Upper lobe of left lung (tissue), 6 donors: Measurements from ENCODE around the gene ZNF609. TPM values are rescaled to one million over a fixed set of nuclear protein-coding genes. Genes with fewer than 3 reads are reported as not detected.

Experiments used
- ATAC-seq, 2 donors: fragments of 200-7000 bp; cut with Tn5 transposase; one replicate each; pipeline ENCODE4 v1.9.1; 2022; ENCODE audit warnings: mild to moderate bottlenecking in 2 of 2, moderate library complexity in 2 of 2; ENCODE audit not compliant: low FRiP score in 2 of 2
- DNase-seq, 2 donors: peaks; one replicate each; pipeline ENCODE4 v3.0.0-alpha.2; 2019 to 2020
- H3K27ac ChIP-seq, 4 donors: fragments of 200-600 bp; sonication (generic); one replicate each; pipeline ENCODE4 v1.5.1; 2016 to 2019
- H3K27me3 ChIP-seq, 4 donors: fragments of 200-600 bp; sonication (generic); one replicate each; pipeline ENCODE4 v1.5.1; 2017 to 2019
- H3K36me3 ChIP-seq, 4 donors: fragments of 200-600 bp; sonication (generic); one replicate each; pipeline ENCODE4 v1.5.1; 2016 to 2019
- H3K4me1 ChIP-seq, 4 donors: fragments of 200-600 bp; sonication (generic); one replicate each; pipeline ENCODE4 v1.5.1; 2018 to 2019
- H3K4me3 ChIP-seq, 4 donors: fragments of 200-600 bp; sonication (generic); one replicate each; pipeline ENCODE4 v1.5.1; 2017 to 2019; ENCODE audit warnings: mild to moderate bottlenecking in 2 of 4, moderate library complexity in 1 of 4
- H3K9me3 ChIP-seq, 4 donors: fragments of 200-600 bp; sonication (generic); one replicate each; pipeline ENCODE4 v1.5.1; 2018 to 2019
- CTCF ChIP-seq, 6 experiments: fragments of 450-650 bp in 4 of 6; fragments of 200-600 bp in 2 of 6; sonication (generic) in 2 of 6; IDR thresholded peaks; one replicate each; pipeline ENCODE4 v1.5.1; 2016 to 2019; ENCODE audit warnings: antibody characterized with exemption in 6 of 6
- EP300 ChIP-seq, 4 donors: sonication (generic); formaldehyde crosslinking; IDR thresholded peaks; one replicate each; pipeline ENCODE4 v1.5.1; 2017; ENCODE audit warnings: antibody characterized with exemption in 4 of 4, control low read depth in 2 of 4
- POLR2A ChIP-seq, 4 donors: fragments of 450-650 bp; IDR thresholded peaks; one replicate each; pipeline ENCODE4 v1.5.1; 2016 to 2017; ENCODE audit warnings: antibody characterized with exemption in 4 of 4, mild to moderate bottlenecking in 2 of 4
- POLR2AphosphoS5 ChIP-seq, 2 donors: sonication (generic); formaldehyde crosslinking; IDR thresholded peaks; one replicate each; pipeline ENCODE4 v1.5.1; 2017; ENCODE audit warnings: antibody characterized with exemption in 2 of 2
- WGBS, 2 donors: methylation state at CpG; one replicate each; pipeline ENCODE4 v1.1.5; 2017 to 2018; 5-methylcytosine and 5-hydroxymethylcytosine counted together
- total RNA-seq, 6 donors: library from RNA; depleted of rRNA in 4 of 6; stranded (reverse); fragments of >200 nt in 4 of 6; gene quantifications; one replicate each; pipeline versions ENCODE4 v1.1.0 to v1.2.1, GENCODE V29; 2016 to 2021
- donor health status: DM: no; HTN: no; CAD: no; lungs with moderate emphysema.
- donor health status: DM: no; HTN: yes; CAD: no; lungs with severe emphysema.

The ZNF609 gene
- total RNA-seq, 6 donors from 2014 or later: 30.4 to 65.0 (median 44.5) TPM

GRCh38 chr15:64525828-64526530 lies 65.6 kb downstream of the ZNF609 start:
- ATAC-seq (no peak), DNase-seq (no peak)
- H3K4me3 ChIP-seq: no peak overlapping the region
- H3K27ac ChIP-seq: no peak overlapping the region
- H3K4me1 ChIP-seq: peaks cover 15 to 25% (median 18%) of the 10 kb centered on the region in 4 donors
- WGBS, 2 donors: 79 to 81% methylated on average over 8 of the region's 8 CpGs
- H3K27me3 ChIP-seq: no peaks in the 10 kb centered on the region
- no peaks in the 10 kb centered on the region for H3K9me3 ChIP-seq
- peaks cover 0 to 7% (median 0%) of the 10 kb centered on the region in 4 donors for H3K36me3 ChIP-seq
- TF ChIP-seq POLR2AphosphoS5 (IDR thresholded peaks at IDR 0.05): no peak

- Histone ChIP-seq H3K27ac (no peak overlapping the region), H3K36me3 (peaks cover 0 to 7% (median 0%) of the 10 kb centered on the region in 4 donors), H3K9me3 (no peaks in the 10 kb centered on the region), H3K4me3 (no peak overlapping the region), H3K4me1 (peaks cover under 1 to 12% (median 4%) of the 10 kb centered on the region in 4 donors), H3K27me3 (no peaks in the 10 kb centered on the region)
- no peak for TF ChIP-seq CTCF (IDR thresholded peaks at IDR 0.05)
- no peak for TF ChIP-seq POLR2AphosphoS5 (IDR thresholded peaks at IDR 0.05)
- 79 to 82% methylated on average over 4 of the region's 4 CpGs for WGBS, 2 donors
- no peak for ATAC-seq
- no peak for DNase-seq
Measured at GRCh38 chr15:64527263-64527984, 67.0 kb downstream of the ZNF609 start.

- ATAC-seq: no peak
- WGBS, 2 donors: 97 to 98% methylated on average over 6 to 10 of the region's 10 CpGs
- Histone ChIP-seq H3K27ac (no peak overlapping the region), H3K4me3 (no peak overlapping the region), H3K9me3 (no peaks in the 10 kb centered on the region), H3K27me3 (no peaks in the 10 kb centered on the region), H3K36me3 (peaks cover 0 to 7% (median 0%) of the 10 kb centered on the region in 4 donors), H3K4me1 (peaks cover 0 to 10% (median 6%) of the 10 kb centered on the region in 4 donors)
- TF ChIP-seq CTCF (IDR thresholded peaks at IDR 0.05) (no peak), EP300 (IDR thresholded peaks at IDR 0.05) (no peak), POLR2AphosphoS5 (IDR thresholded peaks at IDR 0.05) (no peak), POLR2A (IDR thresholded peaks at IDR 0.05) (no peak)
- DNase-seq: no peak
Measured at GRCh38 chr15:64528871-64529270, 68.5 kb downstream of the ZNF609 start.

- TF ChIP-seq POLR2AphosphoS5 (IDR thresholded peaks at IDR 0.05) (no peak), CTCF (IDR thresholded peaks at IDR 0.05) (no peak), POLR2A (IDR thresholded peaks at IDR 0.05) (no peak), EP300 (IDR thresholded peaks at IDR 0.05) (no peak)
- ATAC-seq: no peak
Measured at GRCh38 chr15:64530472-64530871, 70.1 kb downstream of the ZNF609 start.

GRCh38 chr15:64530918-64531317 lies 70.5 kb downstream of the ZNF609 start:
- Histone ChIP-seq H3K27me3 (no peaks in the 10 kb centered on the region), H3K36me3 (peaks cover 0 to 7% (median 0%) of the 10 kb centered on the region in 4 donors), H3K9me3 (no peaks in the 10 kb centered on the region), H3K4me3 (no peak overlapping the region), H3K27ac (no peak overlapping the region), H3K4me1 (peaks cover 4 to 12% (median 6%) of the 10 kb centered on the region in 4 donors)
- DNase-seq: no peak
- TF ChIP-seq POLR2A (IDR thresholded peaks at IDR 0.05): no peak
- ATAC-seq: no peak

More at GRCh38 chr15:64530472-64530871, 70.1 kb downstream of the ZNF609 start:
- Histone ChIP-seq H3K4me1 (peaks cover 0 to 10% (median 6%) of the 10 kb centered on the region in 4 donors), H3K9me3 (no peaks in the 10 kb centered on the region), H3K4me3 (no peak overlapping the region), H3K27me3 (no peaks in the 10 kb centered on the region), H3K27ac (no peak overlapping the region), H3K36me3 (peaks cover 0 to 7% (median 0%) of the 10 kb centered on the region in 4 donors)
- no peak for DNase-seq
- 37 to 52% methylated on average over 1 of the region's 1 CpG for WGBS, 2 donors
